HG03460 (cell line): Measurements from ENCODE around the gene MRM3.
"Not testable (repeated sequence)": the region's sequence is repeated elsewhere in the genome, so short reads cannot be mapped to it uniquely, and the experiment has no call there.

Source experiments
- ATAC-seq: cut with Tn5 transposase; IDR thresholded peaks from one replicate; pipeline ENCODE4 v1.9.1; 2021; ENCODE audit not compliant: unreplicated experiment

MRM3 gene, protein sequence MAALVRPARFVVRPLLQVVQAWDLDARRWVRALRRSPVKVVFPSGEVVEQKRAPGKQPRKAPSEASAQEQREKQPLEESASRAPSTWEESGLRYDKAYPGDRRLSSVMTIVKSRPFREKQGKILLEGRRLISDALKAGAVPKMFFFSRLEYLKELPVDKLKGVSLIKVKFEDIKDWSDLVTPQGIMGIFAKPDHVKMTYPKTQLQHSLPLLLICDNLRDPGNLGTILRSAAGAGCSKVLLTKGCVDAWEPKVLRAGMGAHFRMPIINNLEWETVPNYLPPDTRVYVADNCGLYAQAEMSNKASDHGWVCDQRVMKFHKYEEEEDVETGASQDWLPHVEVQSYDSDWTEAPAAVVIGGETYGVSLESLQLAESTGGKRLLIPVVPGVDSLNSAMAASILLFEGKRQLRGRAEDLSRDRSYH

DNA sequence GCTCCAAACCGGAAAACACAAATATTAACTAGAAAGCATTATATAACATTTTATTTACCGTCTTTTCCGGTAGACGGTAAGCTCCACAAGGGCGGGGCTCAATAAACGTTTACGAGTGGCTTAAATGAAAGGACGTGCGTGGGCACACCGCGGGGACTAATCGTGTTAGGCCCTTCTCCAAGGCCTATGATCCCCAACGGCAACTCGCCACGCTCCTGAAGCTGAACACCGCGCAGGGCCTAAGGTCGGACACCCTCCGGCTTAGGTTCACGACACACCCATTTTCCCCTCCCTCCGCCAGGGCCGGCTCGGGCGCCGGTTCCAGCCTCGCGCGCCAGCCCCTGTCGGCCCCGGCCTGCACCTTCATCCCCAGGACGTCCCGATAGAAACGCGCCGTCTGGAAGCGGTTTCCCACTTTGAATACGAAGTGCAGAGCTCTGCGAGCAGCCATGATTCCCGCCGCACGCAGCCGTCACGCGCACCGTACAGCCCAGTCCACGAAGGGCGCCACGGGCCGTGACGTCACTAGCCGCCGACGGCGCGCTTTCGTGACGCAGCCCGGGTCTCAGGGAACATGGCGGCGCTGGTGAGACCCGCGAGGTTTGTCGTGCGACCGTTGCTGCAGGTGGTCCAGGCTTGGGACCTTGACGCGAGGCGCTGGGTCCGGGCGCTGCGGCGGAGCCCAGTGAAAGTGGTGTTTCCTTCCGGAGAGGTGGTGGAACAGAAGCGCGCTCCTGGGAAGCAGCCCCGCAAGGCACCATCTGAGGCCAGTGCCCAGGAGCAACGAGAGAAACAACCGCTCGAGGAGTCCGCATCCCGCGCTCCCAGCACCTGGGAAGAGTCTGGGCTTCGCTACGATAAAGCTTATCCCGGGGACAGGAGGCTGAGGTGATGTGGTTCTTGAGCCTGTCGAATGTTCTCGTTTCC is at the start of gene MRM3, which contains the start of gene GLOD4:
Gene MRM3, plus strand, starts transcription at position 549 of the 927 bp plus-strand sequence. Its CDS starts 26 bp downstream, at position 575.
Gene GLOD4, minus strand, starts transcription at position 476 of the 927 bp plus-strand sequence. Its CDS starts 25 bp downstream, at position 451.
- ATAC-seq, result peak; percentile 79

DNA sequence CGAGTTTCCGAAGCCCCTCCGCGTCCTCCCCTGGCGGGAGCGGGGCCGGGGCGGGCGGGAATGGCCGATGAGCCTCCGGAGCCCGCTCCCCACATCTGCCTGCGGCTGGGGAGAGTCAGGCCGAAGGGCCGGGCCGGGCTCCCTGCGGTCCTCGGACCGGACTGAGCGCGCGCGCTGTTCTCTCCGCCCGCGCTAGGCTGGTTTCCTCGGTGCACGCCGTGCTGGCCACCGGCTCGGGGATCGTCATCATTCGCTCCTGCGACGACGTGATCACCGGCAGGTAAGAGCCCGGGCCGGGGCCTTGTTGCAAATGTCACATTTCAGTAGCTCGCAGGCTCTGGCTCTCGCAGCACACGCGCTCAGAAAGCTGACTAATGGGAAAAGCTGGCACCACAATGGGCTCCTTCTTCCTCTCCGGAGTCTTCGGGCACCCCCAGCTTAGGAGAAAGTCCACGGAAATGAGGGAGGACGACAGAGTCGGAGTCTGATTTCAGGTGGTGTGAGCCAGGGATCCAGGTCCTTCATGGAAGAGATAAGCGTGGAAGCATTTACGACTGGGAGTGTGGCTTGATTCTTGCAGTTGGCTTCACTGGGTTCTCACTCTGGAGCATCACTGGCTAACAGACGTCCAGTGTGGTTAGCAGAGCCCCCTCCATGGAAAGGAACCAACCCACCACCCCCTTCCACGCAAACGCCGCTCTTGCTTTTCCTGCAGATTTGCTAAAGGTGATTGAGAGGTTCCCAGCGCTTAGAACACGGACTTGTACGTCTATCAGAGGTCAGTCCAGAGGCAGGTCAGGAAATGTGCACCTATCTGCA is 49.0 kb upstream of the MRM3 start:
- no peak for ATAC-seq

DNA sequence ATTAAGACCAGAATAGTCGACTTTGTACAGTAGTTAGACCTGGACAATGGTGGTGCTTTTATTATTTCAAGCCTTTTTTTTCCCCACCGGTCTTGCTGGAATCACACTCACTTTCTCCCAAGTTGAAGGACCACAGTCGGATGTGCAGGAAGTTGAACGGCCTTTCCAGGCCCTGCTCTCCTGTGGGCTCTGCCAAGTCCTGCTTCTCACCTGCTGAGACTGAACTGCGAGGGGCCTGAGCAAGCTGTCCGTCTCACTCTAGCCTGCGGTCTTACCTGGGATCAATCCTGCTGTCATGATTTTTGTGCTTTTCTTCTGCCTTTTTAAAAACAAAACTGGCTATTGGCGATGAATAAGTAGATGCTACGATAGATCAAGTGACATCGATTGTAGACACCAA is 48.4 kb upstream of the MRM3 start:
- no peak for ATAC-seq

DNA sequence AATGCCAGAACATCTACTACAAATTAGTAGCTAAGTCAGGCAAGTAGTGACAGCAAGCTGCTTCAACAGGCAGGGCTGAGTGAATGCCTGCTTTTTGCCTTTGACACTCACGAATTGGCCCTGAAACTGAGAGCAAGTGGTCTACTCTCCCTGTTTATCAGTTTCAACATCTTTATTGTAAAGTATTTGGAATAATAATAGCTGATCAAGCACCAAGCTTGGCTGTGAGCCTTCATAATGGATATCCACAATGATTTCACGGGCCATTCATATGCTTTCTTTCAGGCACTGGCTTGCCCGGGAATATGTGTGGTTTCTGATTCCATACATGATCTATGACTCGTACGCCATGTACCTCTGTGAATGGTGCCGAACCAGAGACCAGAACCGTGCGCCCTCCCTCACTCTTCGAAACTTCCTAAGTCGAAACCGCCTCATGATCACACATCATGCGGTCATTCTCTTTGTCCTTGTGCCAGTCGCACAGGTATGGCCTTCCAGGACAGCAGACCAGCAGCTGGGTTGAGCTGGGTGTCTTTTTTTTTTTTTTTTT is 44.5 kb upstream of the MRM3 start:
- no peak for ATAC-seq

DNA sequence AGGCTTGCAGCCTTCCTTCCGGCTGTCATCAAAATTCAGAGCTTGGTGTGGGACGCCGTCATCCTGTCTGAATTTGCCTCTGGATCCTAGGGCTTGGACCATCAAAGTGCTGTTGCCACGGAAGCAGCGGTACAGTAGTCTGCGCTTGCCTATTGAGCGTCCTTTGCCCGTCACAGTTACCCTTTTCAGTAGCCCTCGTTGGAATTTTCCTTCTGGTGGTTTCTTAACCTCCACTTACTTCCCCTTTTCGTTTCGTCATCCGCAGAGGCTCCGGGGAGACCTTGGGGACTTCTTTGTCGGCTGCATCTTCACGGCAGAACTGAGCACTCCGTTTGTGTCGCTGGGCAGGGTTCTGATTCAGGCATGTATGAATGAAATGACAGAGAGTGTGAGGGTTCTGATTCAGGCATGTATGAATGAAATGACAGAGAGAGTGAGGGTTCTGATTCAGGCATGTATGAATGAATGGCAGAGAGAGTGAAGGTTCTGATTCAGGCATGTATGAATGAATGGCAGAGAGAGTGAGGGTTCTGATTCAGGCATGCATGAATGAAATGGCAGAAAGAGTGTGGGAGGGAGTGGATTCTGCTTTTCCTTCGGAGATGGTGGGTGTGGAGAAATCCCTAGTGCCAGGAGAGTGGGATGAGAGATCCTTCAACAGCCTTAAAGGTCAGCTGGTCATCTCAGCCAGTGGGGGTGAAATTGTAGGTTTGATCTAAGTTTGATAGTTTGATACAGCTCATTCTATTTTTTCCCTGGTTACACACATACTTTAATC is 41.7 kb upstream of the MRM3 start:
- ATAC-seq, result peak; percentile 66

DNA sequence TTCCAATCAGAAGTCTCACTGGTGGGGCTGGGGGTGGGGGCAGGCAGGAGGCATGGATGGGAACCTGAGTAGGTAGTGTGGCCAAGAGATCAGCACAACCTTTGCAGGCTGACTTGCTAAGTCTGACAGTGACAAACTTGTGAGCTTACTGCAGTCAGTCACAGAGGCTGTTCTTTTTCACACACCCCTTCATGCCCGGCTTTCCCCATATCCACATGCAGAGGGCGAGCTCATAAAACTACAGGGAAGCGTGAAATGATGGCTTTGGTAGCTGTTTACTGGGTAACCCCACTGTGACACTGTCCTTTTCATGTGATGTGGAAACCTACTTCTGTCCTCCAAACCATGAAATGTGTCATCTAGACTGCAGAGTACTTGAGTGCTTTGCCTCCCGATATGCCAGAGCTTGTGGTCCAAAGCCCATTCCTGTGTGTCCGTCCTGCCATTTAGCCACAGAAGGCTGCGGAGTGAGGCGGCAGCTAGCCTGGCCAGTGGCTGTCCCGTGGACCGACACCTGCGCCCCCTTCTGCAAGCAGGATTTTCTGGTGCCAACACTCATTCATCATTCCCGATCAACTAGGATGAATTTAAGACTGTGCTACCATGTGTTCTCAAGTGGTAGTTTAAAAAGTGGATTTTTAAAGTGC is 39.9 kb upstream of the MRM3 start:
- no peak for ATAC-seq

DNA sequence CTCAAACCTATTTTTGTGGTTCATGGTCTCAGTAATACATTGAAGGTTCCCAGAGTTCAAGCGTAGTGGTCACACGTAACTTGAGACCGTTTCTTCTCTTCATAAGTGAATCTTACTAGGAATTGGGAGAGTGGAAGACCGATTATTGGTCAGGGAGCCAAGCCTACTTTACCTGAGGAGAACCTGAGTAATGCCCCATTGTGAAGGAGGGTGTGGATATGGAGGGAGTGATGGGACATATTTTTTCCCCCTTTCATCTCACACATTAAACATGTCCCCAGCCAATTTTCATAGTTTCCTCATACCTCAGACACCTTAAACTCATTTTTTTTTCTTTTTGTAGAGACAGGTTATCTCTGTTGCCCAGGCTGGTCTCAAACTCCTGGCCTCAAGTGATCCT is 39.0 kb upstream of the MRM3 start:
- no peak for ATAC-seq

DNA sequence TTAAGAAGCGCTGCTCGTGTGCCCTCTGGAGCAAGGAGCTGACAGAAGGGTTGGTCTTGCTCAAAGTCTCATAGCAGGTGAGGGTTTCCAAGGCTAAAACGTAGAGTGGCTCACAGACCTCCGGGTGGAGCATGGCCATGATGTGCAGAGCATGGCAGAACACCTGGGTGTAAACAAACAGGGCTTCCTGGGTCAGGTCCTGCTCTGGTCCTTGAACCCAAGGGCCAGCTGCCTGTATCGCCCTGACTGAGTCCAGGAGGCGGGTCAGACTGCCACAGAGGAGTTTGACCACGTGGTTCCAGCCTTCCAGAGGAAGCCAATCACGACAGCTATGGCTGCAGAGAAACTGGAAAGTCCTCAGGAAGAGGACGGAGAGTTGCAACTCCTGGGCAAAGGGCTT is 37.2 kb upstream of the MRM3 start:
- ATAC-seq, result no peak

DNA sequence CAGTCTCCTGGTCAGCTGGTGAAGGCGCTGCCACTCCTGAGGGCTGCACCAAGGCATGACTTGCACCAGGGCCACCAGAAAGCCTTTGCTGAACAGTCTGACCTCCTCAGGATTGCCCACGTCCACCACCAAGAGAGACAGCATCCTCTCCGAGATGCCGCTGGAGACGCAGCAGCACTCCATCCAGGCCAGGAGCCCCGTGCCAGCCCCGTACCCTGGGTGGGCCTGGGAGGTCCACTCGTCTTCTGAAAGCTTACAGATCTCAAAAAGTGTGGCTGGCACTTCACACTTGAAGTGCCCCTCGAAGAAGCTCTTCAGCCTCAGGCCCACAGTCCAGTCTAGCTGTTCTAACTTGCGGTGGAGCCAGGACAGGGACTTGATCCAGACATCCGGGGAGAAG is 36.7 kb upstream of the MRM3 start:
- ATAC-seq, result no peak

DNA sequence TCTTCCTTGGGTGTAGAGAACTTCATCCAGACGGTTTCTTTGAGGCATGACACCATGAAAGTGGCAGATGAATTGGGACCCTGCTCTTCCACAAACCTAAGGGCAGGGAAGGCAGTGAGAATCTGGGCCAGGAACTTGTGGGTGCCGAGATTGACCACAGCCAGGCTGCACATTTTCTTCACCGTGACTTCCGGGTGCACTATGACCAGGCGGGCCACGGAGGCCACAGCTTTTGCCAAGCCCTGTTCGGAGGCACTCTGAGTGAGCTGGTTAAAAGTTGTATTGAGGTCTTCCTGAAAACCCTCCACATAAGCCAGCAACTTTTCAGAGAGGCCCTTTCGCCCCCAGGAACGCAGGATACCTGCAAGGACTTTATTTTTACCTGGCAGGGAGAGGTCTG is 36.0 kb upstream of the MRM3 start:
- no peak for ATAC-seq

DNA sequence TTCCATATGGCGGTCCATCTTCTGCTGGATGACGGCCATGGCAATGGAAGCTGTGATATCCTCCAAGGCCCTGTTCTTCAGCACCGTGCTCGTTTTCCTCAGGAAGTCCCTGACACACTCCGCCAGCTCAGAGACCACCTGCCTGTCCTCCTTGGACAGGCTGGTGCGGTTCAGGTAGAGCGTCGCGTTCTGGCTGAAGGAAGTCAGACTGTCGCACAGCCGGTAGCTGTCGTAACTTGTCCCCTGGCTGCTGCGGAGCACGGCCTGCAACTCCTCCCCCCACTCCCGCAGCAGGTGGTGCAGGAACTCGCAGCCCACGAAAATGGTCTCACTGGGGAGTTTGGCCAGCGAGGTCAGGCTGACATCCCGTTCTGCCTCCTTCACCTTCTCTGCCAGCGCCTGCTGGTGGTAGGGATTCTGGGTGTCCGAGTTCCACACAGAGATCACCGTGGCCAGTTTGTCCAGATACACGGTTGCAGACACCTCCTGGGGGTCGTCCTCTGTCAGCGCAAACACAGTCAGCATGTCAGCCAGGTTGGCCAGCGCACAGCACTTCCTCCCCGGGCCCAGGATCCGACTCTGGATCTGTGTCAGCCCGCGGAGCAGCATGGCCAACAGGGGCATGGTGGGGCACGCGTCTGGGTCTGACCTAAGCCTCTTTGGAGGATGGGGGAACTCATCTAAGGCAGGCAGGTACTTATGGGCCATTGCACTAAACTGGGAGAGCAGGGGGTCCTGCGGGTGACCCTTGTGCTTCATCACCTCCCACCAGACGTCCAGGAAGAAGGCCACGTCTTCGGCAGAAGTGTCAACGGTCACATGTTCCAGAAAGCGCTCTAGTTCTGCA is 35.1 kb upstream of the MRM3 start:
- no peak for ATAC-seq

DNA sequence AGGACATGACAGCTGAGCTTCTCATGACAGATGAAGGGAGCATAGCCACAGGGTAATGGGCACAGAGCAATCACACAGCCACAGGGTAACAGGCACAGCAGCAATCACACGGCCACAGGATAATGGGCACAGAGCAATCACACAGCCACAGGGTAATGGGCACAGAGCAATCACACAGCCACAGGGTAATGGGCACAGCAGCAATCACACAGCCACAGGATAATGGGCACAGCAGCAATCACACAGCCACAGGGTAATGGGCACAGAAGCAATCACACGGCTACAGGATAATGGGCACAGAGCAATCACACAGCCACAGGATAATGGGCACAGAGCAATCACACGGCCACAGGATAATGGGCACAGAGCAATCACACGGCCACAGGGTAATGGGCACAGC is 33.5 kb upstream of the MRM3 start:
- not testable (repeated sequence) for ATAC-seq

DNA sequence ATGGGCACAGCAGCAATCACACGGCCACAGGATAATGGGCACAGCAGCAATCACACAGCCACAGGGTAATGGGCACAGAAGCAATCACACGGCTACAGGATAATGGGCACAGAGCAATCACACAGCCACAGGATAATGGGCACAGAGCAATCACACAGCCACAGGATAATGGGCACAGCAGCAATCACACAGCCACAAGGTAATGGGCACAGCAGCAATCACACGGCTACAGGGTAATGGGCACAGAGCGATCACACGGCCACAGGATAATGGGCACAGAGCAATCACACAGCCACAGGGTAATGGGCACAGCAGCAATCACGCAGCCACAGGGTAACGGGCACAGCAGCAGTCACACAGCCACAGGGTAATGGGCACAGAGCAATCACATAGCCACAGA is 32.8 kb upstream of the MRM3 start:
- not testable (repeated sequence) for ATAC-seq

DNA sequence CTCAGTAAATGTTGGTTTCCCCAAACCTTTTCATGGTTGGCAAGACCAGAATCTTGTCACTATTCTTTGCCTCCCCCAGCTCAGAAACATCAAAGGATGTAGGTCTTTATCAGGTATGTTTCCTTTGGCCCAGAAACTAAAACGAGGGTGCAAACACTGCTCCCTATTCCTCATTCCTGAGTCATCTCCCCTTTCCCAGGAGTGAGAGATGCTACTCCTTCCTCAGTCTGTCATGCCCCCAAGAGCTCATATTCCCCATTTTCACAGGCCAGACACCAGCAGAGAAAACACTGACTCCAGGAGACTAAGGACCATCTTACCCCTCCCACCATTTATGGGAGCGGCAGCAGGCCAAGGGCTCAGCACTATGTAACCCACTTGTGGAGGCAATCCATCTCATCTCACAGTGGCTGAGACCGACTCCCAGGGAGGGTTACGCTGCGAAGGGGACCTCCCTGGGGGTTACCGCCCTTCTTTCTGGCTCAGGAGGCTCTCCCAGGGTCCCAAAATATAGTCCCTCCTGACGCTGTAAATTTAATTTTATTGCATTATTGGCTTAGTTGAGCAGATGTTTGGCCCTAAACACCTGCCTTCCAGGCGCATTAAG is 31.6 kb upstream of the MRM3 start:
- no peak for ATAC-seq

DNA sequence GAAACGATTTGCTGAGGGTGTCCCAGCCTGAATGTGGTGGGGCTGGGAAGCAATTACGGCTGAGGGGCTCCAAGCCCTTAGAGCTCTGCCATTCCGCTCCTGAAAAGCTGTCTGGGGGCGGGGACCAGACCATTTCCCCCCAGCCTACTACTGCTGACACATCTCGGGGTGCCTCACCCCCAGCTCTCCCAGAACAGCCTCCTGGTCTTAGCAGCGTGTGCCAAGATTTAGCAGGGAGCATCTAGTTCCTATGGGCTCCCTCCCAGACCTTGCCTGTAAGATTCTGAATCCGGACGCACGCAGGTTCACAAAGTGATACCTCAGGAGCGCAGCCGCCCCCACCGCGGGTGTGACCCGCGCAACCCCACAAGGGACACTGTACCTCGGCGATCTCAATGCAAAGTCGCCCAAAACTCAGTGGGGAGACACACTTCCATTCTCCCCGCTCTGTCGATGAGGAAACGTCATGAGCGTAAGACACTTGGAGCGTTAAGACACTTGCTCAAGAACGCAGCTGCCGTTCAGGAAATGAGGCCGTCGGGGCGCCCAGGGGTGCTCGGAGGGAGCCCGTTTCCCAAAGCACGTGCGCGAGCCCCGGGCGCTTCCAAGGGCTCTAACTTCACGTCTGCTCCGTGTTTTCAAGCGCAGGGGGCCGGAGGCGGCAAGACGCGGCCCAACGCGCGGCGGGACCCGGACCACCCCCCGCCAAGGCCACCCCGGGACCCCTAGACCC is 30.7 kb upstream of the MRM3 start:
- ATAC-seq, result peak; percentile 34

DNA sequence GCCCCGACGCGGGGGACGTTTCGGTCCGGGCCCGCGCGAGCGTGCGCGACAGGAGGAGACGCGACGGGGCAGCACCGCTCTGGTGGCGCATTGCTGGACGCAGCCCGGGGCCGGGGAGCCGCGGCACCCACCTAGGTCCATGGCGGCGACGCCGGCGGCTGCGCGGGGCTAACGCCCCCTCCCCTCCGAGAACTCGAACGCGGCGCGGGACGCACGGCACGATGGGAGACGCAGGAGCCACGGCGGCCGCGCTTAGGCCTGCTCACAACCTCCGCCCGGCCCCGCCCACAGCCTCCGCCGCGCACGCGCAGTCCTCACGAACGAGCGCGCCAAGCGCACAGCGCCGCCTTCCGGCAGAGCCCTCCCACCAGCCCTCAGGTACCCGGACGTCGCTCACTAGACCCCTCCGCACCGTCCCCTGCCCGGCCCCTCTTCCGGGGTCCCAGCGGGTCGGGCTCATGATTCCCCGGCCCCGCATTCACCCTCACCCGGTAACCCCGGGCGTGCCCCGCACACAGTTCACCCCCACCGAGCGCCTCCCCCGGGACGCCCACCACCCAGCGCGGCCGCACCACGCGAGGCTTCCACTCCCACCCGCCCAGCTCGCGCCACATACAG is 30.0 kb upstream of the MRM3 start, which contains the start of gene GEMIN4:
Gene GEMIN4, minus strand, starts transcription at position 263 of the 618 bp plus-strand sequence. Its CDS starts 122 bp downstream, at position 141.
- ATAC-seq, result peak; percentile 73
